Naive thymus-derived CD4-positive, alpha-beta T cell (primary cell): ENCODE measurements around the gene PTPRT. TPM values are rescaled to one million over a fixed set of nuclear protein-coding genes. Genes with fewer than 3 reads are reported as not detected.
A peak's percentile ranks its signal among the peaks of the same experiment; 100 is the strongest.

Source experiments
- ATAC-seq: fragments of 150-1000 bp; cut with Tn5 transposase; 2 replicates; pipeline ENCODE4 v1.10.0; 2021; ENCODE audit warnings: mild to moderate bottlenecking, moderate library complexity
- CTCF ChIA-PET: fragments of 350-600 bp; sonication (Branson Sonifier 250); formaldehyde crosslinking; loops from one replicate; lab custom pipeline; 2021; ENCODE audit warnings: antibody characterized with exemption; lab: Charles Lee
- POLR2A ChIA-PET: fragments of 350-600 bp; sonication (Branson Sonifier 250); formaldehyde crosslinking; loops from one replicate; lab custom pipeline; 2021; ENCODE audit warnings: antibody characterized with exemption, inconsistent platforms; lab: Charles Lee
- DNase-seq, 9 donors: peaks; one replicate each; pipeline versions ENCODE4 v3.0.0 to v3.0.0-alpha.2; 2020 to 2022; ENCODE audit warnings: mixed read lengths in 1 of 9
- H3K27ac ChIP-seq: one replicate; pipeline ENCODE4 v1.7.0; 2013; ENCODE audit warnings: mild to moderate bottlenecking, low read depth, low read length, moderate library complexity
- H3K27me3 ChIP-seq, 2 donors: one replicate each; pipeline ENCODE4 v1.7.0; 2013; ENCODE audit warnings: low read length in 2 of 2, mild to moderate bottlenecking in 2 of 2, moderate library complexity in 2 of 2; ENCODE audit not compliant: control insufficient read depth in 2 of 2, insufficient read depth in 2 of 2
- H3K36me3 ChIP-seq, 3 experiments: 1 replicate in 2 of 3; 2 replicates in 1 of 3; pipeline ENCODE4 v1.7.0; 2013; ENCODE audit warnings: low read length in 3 of 3, mild to moderate bottlenecking in 3 of 3, moderate library complexity in 1 of 3; ENCODE audit not compliant: insufficient read depth in 3 of 3, control insufficient read depth in 2 of 3
- H3K4me1 ChIP-seq, 2 donors: one replicate each; pipeline ENCODE4 v1.7.0; 2013; ENCODE audit warnings: low read length in 2 of 2, mild to moderate bottlenecking in 2 of 2, moderate library complexity in 1 of 2; ENCODE audit not compliant: control insufficient read depth in 2 of 2, insufficient read depth in 2 of 2
- H3K4me3 ChIP-seq: 2 replicates; pipeline ENCODE4 v1.7.0; 2013; ENCODE audit warnings: mild to moderate bottlenecking, low read length
- H3K9me3 ChIP-seq, 3 experiments: 1 replicate in 2 of 3; 2 replicates in 1 of 3; pipeline ENCODE4 v1.7.0; 2013; ENCODE audit warnings: low read length in 3 of 3; ENCODE audit not compliant: control insufficient read depth in 2 of 3
- H3K27ac Mint-ChIP-seq, 9 donors: one replicate each; pipeline ENCODE4 v1.8.0; 2020 to 2022; ENCODE audit warnings: mixed read lengths in 9 of 9, mild to moderate bottlenecking in 8 of 9, moderate library complexity in 5 of 9, inconsistent platforms in 2 of 9
- H3K27me3 Mint-ChIP-seq, 5 donors: one replicate each; pipeline ENCODE4 v1.8.0; 2021 to 2022; ENCODE audit warnings: mixed read lengths in 5 of 5, mild to moderate bottlenecking in 1 of 5
- H3K36me3 Mint-ChIP-seq, 5 donors: one replicate each; pipeline ENCODE4 v1.8.0; 2020 to 2022; ENCODE audit warnings: mixed read lengths in 5 of 5, mild to moderate bottlenecking in 3 of 5, inconsistent platforms in 1 of 5
- H3K4me1 Mint-ChIP-seq, 7 donors: one replicate each; pipeline ENCODE4 v1.8.0; 2020 to 2022; ENCODE audit warnings: mixed read lengths in 7 of 7, mild to moderate bottlenecking in 3 of 7, inconsistent platforms in 1 of 7
- H3K4me3 Mint-ChIP-seq, 10 donors: one replicate each; pipeline ENCODE4 v1.8.0; 2020 to 2022; ENCODE audit warnings: mild to moderate bottlenecking in 10 of 10, mixed read lengths in 10 of 10, moderate library complexity in 6 of 10, inconsistent platforms in 2 of 10
- H3K9me3 Mint-ChIP-seq, 11 donors: one replicate each; pipeline ENCODE4 v1.8.0; 2020 to 2022; ENCODE audit warnings: mixed read lengths in 11 of 11, mild to moderate bottlenecking in 4 of 11, inconsistent platforms in 1 of 11, moderate library complexity in 1 of 11
- intact Hi-C, 2 donors: fragments of 100-400 bp; cut with micrococcal nuclease; formaldehyde crosslinking; loops; one replicate each; pipeline ENCODE4 v1.15.1; 2023
- polyA plus RNA-seq, 2 donors: library from polyadenylated mRNA; unstranded; fragments of 300-500 nt; fragmentation: Illumina TruSeq; gene quantifications; one replicate each; pipeline ENCODE4 v1.2.3, GENCODE V29; 2021
- total RNA-seq, 6 experiments: library from RNA in 5 of 6; stranded (reverse) in 5 of 6; gene quantifications; 1 replicate in 5 of 6; 2 replicates in 1 of 6; pipeline ENCODE4 v1.2.3 and lab custom pipeline; 2021 to 2026

Gene PTPRT
- total and polyA plus RNA-seq, 7 experiments from 2014 or later = not detected

GRCh38 chr20:42889517-42889916 lies 300.2 kb downstream of the PTPRT start:
- Histone ChIP-seq H3K27ac (no peak overlapping the region), H3K4me1 (no peaks in the 10 kb centered on the region), H3K9me3 (no peaks in the 10 kb centered on the region), H3K4me3 (no peak overlapping the region), H3K27me3 (no peaks in the 10 kb centered on the region), H3K36me3 (no peaks in the 10 kb centered on the region)
- ChIA-PET CTCF (no interaction called here), POLR2A (no interaction called here)
- H3K27me3 Mint-ChIP-seq = no peaks in the 10 kb centered on the region
- intact Hi-C loops = no loop called here
- H3K9me3 Mint-ChIP-seq = peaks cover 0 to 13% (median 7%) of the 10 kb centered on the region in 11 donors
- DNase-seq = no peak
- H3K4me3 Mint-ChIP-seq = no peak overlapping the region
- H3K36me3 Mint-ChIP-seq = no peaks in the 10 kb centered on the region
- no peak for ATAC-seq
- H3K4me1 Mint-ChIP-seq = no peaks in the 10 kb centered on the region
- peak overlapping the region in 1 of 9 donors; percentile 57 for H3K27ac Mint-ChIP-seq

- Histone ChIP-seq H3K27me3 (no peaks in the 10 kb centered on the region), H3K4me1 (no peaks in the 10 kb centered on the region), H3K27ac (no peak overlapping the region), H3K4me3 (no peak overlapping the region), H3K9me3 (no peaks in the 10 kb centered on the region), H3K36me3 (no peaks in the 10 kb centered on the region)
- ChIA-PET POLR2A (no interaction called here), CTCF (no interaction called here)
- Mint-ChIP-seq H3K36me3 (no peaks in the 10 kb centered on the region), H3K9me3 (peaks cover 0 to 21% (median 5%) of the 10 kb centered on the region in 11 donors), H3K27me3 (no peaks in the 10 kb centered on the region), H3K4me3 (no peak overlapping the region), H3K4me1 (no peaks in the 10 kb centered on the region), H3K27ac (no peak overlapping the region)
- ATAC-seq (no peak), DNase-seq (no peak)
- intact Hi-C loops = no loop called here
These were observed 302.4 kb downstream of the PTPRT start for GRCh38 chr20:42887281-42887680.

- CTCF ChIA-PET = no interaction called here
- H3K4me3 Mint-ChIP-seq = no peak overlapping the region
- ATAC-seq (no peak), DNase-seq (no peak)
- intact Hi-C loops = no loop called here
- no peaks in the 10 kb centered on the region for H3K27me3 Mint-ChIP-seq
- peaks cover 0 to 21% (median 5%) of the 10 kb centered on the region in 11 donors for H3K9me3 Mint-ChIP-seq
- no peak overlapping the region for H3K27ac ChIP-seq
- no peaks in the 10 kb centered on the region for H3K9me3 ChIP-seq
- H3K36me3 Mint-ChIP-seq = no peaks in the 10 kb centered on the region
- POLR2A ChIA-PET = no interaction called here
- no peaks in the 10 kb centered on the region for H3K36me3 ChIP-seq
- H3K27ac Mint-ChIP-seq = no peak overlapping the region
- no peaks in the 10 kb centered on the region for H3K27me3 ChIP-seq
- no peak overlapping the region for H3K4me3 ChIP-seq
- H3K4me1 Mint-ChIP-seq = no peaks in the 10 kb centered on the region
- H3K4me1 ChIP-seq = no peaks in the 10 kb centered on the region
These were observed 302.9 kb downstream of the PTPRT start for GRCh38 chr20:42886801-42887200.

GRCh38 chr20:42886046-42886445 lies 303.7 kb downstream of the PTPRT start:
- peaks cover 0 to 4% (median 0%) of the 10 kb centered on the region in 5 donors for H3K27me3 Mint-ChIP-seq
- peaks cover 0 to 20% (median 5%) of the 10 kb centered on the region in 11 donors for H3K9me3 Mint-ChIP-seq
- DNase-seq = no peak
- Histone ChIP-seq H3K4me3 (no peak overlapping the region), H3K27ac (no peak overlapping the region), H3K36me3 (no peaks in the 10 kb centered on the region), H3K9me3 (no peaks in the 10 kb centered on the region), H3K27me3 (no peaks in the 10 kb centered on the region), H3K4me1 (no peaks in the 10 kb centered on the region)
- ChIA-PET POLR2A (no interaction called here), CTCF (no interaction called here)
- ATAC-seq = no peak
- no peak overlapping the region for H3K4me3 Mint-ChIP-seq
- intact Hi-C loops = no loop called here
- no peak overlapping the region for H3K27ac Mint-ChIP-seq
- no peaks in the 10 kb centered on the region for H3K4me1 Mint-ChIP-seq
- H3K36me3 Mint-ChIP-seq = no peaks in the 10 kb centered on the region

GRCh38 chr20:42875581-42875980 lies 314.1 kb downstream of the PTPRT start:
- H3K27ac Mint-ChIP-seq = no peak overlapping the region
- no peak overlapping the region for H3K4me3 ChIP-seq
- CTCF ChIA-PET = no interaction called here
- no peaks in the 10 kb centered on the region for H3K36me3 ChIP-seq
- no peaks in the 10 kb centered on the region for H3K4me1 Mint-ChIP-seq
- no peaks in the 10 kb centered on the region for H3K9me3 ChIP-seq
- DNase-seq (no peak), ATAC-seq (no peak)
- peaks cover 0 to 16% (median 4%) of the 10 kb centered on the region in 11 donors for H3K9me3 Mint-ChIP-seq
- H3K27me3 ChIP-seq = no peaks in the 10 kb centered on the region
- H3K27me3 Mint-ChIP-seq = peaks cover 0 to 7% (median 0%) of the 10 kb centered on the region in 5 donors
- H3K4me3 Mint-ChIP-seq = no peak overlapping the region
- H3K27ac ChIP-seq = no peak overlapping the region
- no peaks in the 10 kb centered on the region for H3K36me3 Mint-ChIP-seq
- intact Hi-C loops = no loop called here
- no peaks in the 10 kb centered on the region for H3K4me1 ChIP-seq
- POLR2A ChIA-PET = no interaction called here

- DNase-seq = no peak
- no peak overlapping the region for H3K4me3 Mint-ChIP-seq
- no peaks in the 10 kb centered on the region for H3K4me1 Mint-ChIP-seq
- intact Hi-C loops = no loop called here
- H3K4me1 ChIP-seq = no peaks in the 10 kb centered on the region
- ATAC-seq = no peak
- H3K27ac ChIP-seq = no peak overlapping the region
- no peaks in the 10 kb centered on the region for H3K36me3 ChIP-seq
- ChIA-PET POLR2A (no interaction called here), CTCF (interaction anchor here (0.7 kb wide), 1 partner anchor 11 kb away, joined by 3 read pairs; no protein-coding TSS in a partner anchor)
- H3K4me3 ChIP-seq = no peak overlapping the region
- no peaks in the 10 kb centered on the region for H3K36me3 Mint-ChIP-seq
- peaks cover 0 to 20% (median 4%) of the 10 kb centered on the region in 11 donors for H3K9me3 Mint-ChIP-seq
- no peaks in the 10 kb centered on the region for H3K9me3 ChIP-seq
- peaks cover 0 to 4% (median 0%) of the 10 kb centered on the region in 5 donors for H3K27me3 Mint-ChIP-seq
- no peak overlapping the region for H3K27ac Mint-ChIP-seq
- H3K27me3 ChIP-seq = no peaks in the 10 kb centered on the region
These were observed 316.4 kb downstream of the PTPRT start for GRCh38 chr20:42873259-42873658.

GRCh38 chr20:42864116-42864515 lies 325.6 kb downstream of the PTPRT start:
- intact Hi-C loops = no loop called here
- Histone ChIP-seq H3K27ac (no peak overlapping the region), H3K4me3 (no peak overlapping the region), H3K27me3 (no peaks in the 10 kb centered on the region), H3K4me1 (no peaks in the 10 kb centered on the region), H3K9me3 (no peaks in the 10 kb centered on the region), H3K36me3 (no peaks in the 10 kb centered on the region)
- Mint-ChIP-seq H3K27ac (no peak overlapping the region), H3K36me3 (no peaks in the 10 kb centered on the region), H3K9me3 (peaks cover 0 to 7% (median 0%) of the 10 kb centered on the region in 11 donors), H3K4me1 (no peaks in the 10 kb centered on the region), H3K4me3 (no peak overlapping the region), H3K27me3 (peaks cover 0 to 7% (median 6%) of the 10 kb centered on the region in 5 donors)
- ChIA-PET POLR2A (no interaction called here), CTCF (no interaction called here)
- ATAC-seq = no peak
- DNase-seq = no peak
